Colon (tissue), 2 donors: ENCODE results near the gene SPEM3.
"Not testable (repeated sequence)": the region's sequence is repeated elsewhere in the genome, so short reads cannot be mapped to it uniquely, and the experiment has no call there.

Source experiments
- FAIRE-seq: peaks from 2 replicates; lab custom pipeline; 2012; peaks lifted over from hg19 to GRCh38; lab: Jason Lieb, UNC
- donor health status: control.
- donor health status: control.

The SPEM3 gene

DNA sequence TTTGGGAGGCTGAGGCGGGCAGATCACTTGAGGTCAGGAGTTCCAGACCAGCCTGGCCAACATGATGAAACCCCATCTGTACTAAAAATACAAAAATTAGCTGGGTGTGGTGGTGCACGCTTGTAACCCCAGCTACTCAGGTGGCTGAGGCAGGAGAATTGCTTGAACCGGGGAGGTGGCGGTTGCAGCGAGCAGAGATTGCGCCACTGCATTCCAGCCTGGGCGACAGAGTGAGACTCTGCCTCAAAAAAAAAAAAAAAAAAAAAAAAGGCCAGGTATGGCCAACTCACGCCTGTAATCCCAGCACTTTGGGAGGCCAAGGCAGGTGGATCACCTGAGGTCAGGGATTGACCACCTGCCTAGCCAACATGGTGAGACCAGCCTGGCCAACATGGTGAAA is 46.1 kb downstream of the SPEM3 start:
- not testable (repeated sequence) for FAIRE-seq

GRCh38 chr17:7475764-7476422 is 47.2 kb downstream of the SPEM3 start:
- no peak for FAIRE-seq

DNA sequence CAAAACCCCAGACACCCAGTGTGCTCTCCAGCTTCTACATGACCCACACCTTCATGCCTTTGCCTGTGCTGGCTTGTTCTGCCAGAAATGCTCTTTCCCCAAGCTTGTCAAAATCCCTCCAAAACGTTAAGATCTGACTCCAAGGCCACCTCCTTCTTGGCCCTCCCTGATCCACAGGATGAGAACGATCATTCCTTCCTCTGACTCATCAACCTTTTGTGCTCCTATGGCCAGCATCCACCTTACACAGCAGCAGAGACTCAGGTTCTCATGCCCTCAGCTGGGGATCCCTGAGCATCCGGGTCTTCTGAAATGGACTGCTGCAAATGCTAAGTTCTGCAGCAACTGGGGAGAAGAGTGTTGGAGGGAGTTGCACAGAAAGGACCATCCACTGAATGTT is 47.8 kb downstream of the SPEM3 start:
- FAIRE-seq = no peak

GRCh38 chr17:7476951-7477350 is 48.3 kb downstream of the SPEM3 start:
- FAIRE-seq = no peak

DNA sequence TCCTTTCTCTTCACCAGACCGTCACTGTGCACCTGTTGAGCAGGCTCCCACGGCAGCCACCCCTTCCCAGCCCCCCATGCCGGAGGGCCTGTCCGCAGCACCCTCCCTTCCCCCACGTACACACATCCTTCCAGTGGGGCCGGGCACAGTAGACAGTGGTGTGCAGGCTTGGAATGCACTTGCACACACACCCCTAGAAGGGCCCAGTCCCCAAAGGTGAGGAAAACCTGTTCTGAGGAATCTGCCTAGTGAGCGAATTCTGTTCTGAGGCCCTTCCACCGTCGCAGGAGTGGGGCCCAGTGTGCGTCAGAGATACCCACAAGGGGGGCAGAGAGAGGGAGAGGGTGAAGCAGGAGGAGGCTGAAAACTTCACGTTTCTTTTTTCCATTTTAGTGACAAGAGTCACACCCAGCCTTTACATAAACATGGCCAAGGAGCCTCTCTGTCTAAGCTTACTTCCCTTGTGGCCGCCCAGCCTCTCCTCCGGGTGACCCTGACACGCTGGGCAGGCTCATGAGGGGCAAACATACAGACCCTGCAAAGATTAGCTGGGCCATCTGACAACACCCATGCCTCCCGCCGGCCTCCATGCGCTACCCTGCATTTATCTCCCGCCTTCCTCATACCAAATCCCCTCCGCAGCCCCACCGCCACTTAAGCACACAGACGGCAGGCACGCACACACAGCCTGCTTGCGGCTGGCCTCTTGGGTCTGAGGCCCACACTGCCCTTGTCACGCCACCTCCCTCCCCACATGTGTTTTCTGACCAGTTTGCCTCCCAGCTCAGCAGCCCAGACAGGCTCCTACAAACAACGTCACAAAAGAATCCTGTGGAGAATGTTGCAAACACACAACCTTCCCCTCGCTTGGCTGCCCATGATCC is 49.0 kb downstream of the SPEM3 start:
- FAIRE-seq = no peak

GRCh38 chr17:7478276-7479212 is 49.9 kb downstream of the SPEM3 start:
- no peak for FAIRE-seq

DNA sequence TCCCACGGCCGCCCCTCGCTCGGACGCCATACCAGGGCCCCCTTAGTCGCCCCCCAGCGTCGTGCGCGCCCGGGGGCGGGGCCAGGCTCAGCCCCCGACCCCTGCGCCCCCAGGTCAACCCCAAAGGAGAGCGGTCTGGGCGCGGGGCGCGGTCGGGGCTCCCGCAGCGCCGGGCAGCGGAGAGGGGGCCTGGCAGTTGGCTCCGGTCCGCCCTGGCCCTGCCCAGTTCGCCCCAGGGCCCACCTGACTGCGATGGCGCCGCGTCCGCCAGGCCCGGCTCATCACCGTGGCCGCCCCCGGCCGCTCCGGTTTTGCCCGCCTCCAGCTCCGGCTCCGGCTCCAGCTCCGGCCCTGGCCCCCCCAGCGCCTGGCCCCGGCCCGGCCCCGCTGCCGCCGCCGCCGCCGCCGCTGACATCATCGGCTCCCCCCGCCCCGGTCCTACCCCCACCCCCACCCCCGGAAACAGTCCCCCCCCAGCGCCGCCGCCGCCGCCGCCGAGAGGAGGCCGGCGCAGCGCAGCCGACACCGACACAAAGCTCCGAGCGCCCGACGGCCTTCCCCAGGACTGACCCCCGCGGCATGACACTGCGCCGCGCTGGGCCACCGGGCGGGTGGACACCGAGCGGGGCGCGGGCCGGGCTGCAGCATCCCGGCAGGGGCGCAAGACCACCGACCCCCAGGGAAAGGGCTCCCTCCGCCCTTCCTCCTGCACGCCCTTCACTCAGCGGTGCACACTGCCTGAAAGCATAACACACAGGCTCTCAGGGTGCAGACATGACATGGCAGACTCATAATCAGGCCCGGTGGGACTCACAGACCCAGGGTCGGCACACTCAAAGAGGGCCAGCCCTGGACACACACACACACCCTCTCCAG is 50.8 kb downstream of the SPEM3 start, which contains the start of gene ZBTB4:
Gene ZBTB4, minus strand, starts transcription at position 419 of the 876 bp plus-strand sequence. CDS start 12,830 bp downstream, outside the sequence.
- FAIRE-seq = no peak

- no peak for FAIRE-seq
Observed at GRCh38 chr17:7480089-7480384, 51.4 kb downstream of the SPEM3 start.

GRCh38 chr17:7481275-7481674 is 52.6 kb downstream of the SPEM3 start, which contains the start of gene SLC35G6:
Gene SLC35G6 (plus strand): TSS chr17:7481446. CDS start chr17:7481517, 71 bp downstream.
- FAIRE-seq = not testable (repeated sequence)

DNA sequence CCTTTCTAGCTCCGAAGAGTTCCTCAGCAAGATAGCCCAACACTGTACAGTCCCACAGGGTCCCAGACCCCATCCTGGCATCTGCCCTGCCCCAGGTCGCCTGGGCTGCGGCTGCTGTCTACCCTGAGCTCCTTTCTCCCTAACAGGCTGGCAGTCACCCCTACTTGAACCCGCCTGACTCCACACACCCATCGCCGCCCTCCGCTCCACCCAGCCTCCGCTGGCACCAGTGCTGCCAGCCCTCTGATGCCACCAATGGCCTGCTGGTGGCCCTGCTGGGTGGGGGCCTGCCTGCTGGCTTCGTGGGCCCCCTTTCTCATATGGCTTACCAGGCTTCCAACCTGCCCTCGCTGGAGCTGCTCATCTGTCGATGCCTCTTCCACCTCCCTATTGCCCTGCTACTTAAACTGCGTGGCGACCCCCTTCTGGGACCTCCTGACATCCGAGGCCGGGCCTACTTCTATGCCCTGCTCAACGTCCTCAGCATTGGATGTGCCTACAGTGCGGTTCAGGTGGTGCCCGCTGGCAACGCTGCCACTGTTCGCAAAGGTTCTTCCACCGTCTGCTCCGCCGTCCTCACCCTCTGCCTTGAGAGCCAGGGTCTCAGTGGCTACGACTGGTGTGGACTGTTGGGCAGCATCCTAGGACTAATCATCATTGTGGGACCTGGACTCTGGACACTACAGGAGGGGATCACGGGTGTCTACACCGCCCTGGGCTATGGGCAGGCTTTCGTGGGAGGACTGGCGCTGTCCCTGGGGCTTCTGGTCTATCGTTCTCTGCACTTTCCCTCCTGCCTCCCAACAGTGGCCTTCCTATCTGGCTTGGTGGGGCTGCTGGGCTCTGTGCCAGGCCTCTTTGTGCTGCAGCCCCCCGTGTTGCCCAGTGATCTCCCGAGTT is 53.4 kb downstream of the SPEM3 start:
- not testable (repeated sequence) for FAIRE-seq
